Right lung (tissue), 5 donors: Measurements from ENCODE around the gene NMNAT1. TPM values are rescaled to one million over a fixed set of nuclear protein-coding genes. Genes with fewer than 3 reads are reported as not detected.
"Not testable (repeated sequence)": the region's sequence is repeated elsewhere in the genome, so short reads cannot be mapped to it uniquely, and the experiment has no call there.

ENCODE experiments used
- DNase-seq, 2 donors: peaks; one replicate each; pipeline ENCODE4 v3.0.0-alpha.2; 2013
- polyA plus RNA-seq, 5 donors: library from polyadenylated mRNA; unstranded; fragments of 120-200 nt; gene quantifications; one replicate each; pipeline versions ENCODE4 v1.2.1 to v1.2.3, GENCODE V29; 2013; ENCODE audit warnings: inconsistent platforms in 1 of 5, low replicate concordance in 1 of 5; ENCODE audit not compliant: insufficient read length in 5 of 5, insufficient read depth in 1 of 5

NMNAT1 gene
- polyA plus RNA-seq, 5 donors: 13.6 to 16.7 (median 14.1) TPM

DNA sequence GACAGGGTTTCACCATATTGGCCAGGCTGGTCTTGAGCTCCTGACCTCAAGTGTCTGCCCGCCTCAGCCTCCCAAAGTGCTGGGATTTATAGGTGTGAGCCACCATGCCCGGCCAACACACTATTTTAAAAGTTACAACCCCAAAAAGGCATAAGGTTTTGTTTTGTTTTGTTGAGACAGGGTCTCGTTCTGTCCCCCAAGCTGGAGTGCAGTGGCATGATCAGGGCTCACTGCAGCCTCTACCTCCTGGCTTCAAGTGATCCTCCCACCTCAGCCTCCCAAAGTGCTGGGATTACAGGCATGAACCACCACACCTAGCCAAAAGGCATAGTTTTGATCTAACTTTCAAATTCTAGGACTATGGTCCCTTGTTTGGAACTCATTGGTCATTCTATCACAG, 25.8 kb upstream of the NMNAT1 start:
- DNase-seq: not testable (repeated sequence)

DNA sequence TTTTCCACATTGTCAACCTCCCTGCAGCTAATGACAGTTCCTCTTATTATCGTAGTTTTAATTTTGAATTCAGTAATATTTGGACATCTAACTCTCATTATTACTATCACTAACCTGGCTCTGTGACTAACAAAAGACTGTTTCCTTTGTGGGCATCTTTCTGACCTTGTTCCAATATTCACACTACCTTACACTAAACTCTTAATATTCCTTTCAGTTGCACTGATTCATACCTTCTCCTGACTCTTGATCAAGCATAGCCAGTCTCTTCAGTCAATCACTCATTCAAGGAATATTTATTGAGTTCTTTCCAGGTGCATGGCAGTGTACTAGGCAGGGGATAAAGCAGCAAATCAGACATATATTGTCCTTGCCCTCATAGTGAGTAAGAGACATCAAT, 25.4 kb upstream of the NMNAT1 start:
- DNase-seq: no peak

DNA sequence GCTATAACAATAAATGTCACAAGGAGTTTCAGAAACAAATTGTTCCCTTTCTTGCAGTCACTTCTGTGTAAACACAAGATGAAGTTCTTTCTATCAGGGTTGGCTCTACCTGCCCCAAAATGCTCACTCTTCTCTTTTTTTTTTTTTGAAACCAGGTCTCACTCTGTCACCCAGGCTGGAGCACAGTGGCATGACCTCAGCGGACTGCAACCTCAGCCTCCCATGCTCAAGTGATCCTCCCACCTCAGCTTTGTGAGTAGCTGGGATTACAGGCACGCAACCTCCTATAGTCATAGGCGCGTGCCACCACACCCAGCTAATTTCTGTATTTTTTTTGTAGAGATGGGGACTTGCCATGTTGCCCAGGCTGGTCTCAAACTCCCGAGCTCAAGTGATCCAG, 22.7 kb upstream of the NMNAT1 start:
- DNase-seq: no peak

DNA sequence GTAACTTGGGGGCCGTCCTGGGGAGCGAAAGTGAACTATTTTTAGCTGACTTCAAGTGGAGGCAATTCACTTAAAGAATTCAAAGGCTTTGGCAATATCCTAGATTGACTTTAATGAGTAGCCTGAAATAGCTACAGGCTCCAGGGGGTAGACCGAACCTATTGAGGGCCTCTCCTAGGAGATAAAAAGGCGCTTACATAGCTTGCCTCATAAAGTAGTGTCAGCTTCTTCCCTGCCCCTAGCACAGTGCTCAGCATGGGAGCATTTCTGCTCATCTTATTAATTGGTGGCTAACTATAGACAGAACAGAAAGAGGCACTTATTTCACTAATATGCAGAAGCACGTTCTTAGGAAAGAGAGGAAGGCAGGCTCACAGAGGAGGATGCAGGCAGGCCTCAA, 20.9 kb upstream of the NMNAT1 start:
- no peak for DNase-seq

DNA sequence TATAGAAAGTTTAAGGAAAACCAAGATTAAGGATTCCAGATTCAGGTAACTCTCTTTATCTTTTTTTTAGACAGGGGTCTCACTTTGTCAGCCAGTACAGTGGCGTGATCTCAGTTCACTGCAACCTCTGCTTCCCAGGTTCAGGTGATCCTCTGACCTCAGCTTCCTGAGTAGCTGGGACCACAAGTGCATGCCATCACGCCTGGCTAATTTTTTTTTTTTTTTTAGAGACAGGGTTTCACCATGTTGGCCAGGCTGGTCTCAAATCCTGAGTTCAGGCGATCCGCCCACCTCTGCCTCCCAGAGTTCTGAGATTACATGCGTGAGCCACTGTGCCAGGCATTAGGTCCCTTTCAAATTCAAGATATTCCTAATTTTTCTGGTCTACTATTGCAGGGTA, 16.0 kb upstream of the NMNAT1 start:
- no peak for DNase-seq

DNA sequence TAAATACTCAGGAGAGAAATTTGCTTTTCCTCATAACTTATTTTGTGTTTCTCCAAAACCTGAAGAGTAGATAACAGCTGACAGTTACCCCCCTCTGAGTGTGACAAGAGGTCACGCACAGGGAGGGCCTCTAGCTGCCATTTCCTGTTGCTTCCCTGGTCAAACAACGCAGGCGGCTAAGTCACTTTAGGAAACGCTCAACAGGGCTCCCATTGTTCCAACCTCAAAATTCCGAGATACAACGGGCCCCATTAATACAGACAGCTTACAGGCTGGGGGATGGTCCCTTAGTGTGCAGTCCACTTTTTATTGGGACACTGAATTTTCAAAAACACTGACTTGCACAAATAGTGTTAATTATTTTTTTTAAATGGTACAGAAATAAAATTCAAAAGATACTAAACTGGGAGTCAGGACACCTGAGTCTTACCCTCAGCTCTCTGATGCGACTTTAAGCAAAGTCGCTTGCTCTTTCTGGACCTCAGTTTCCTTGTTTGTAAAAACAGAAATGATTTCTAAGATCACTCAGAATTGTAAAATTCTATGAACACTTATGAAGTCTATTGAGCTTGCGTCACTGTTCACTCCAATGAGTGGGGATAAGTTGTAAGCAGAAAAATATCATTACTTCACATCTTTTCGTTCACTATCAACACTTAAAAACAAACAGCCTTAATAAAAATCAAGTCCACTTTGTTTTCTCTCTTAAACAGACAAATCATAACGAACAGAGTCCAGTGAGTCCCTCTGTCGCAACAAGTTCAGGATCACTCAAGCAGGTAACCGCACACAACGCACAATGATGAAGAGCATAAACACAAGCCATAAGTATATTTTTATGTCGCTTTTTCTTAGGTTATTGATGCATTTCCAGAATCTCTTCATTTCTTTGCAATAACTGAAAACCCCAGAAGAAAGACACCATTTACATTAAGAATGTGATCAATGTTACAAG, 13.6 kb upstream of the NMNAT1 start:
- DNase-seq: no peak

DNA sequence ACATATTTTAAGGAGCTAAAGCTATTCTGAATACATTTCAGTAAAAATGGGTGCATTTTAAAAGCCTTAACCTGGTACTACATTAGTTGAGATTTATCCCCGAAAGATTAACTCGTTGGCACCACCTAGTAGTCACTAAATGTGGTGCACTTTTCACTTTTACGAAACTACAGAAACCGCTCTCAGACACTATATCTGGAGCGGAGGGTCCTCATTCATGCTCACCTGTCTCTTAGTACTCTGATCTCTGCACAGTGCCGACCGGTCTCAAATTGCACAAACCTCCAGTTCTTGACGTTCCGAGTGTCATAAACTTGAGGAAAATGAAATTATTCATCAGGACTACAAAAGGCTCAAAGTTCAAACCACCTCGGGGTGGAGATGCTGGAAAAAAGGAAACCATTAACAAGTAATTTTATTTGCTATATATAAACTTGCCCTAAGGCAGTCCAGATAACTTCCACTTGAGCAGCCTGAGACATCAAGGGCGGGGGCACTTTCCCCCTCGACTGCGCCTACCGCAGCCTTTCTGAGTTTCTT, 806 bp upstream of the NMNAT1 start:
- peak in 1 of 2 donors; percentile 19 for DNase-seq

DNA sequence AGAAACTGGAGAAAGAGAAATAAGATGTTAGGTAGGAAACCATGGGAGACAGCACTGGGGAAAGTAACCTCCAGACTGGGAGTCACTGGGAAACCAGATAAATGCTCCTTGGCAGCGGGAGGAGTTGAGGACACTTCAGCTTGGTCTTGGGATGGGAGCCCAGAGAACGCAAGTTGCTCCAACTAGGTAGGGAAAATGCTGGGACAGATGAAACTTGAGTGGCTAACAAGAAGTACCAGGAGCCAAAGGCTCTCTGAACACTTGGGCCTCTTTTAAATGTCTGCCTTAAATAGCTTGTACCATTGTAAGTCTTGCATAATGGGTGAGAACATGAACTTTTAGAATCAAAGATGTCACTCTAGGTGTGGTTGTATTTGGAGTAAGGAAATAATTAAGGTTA, 3.0 kb downstream of the NMNAT1 start:
- DNase-seq: no peak

DNA sequence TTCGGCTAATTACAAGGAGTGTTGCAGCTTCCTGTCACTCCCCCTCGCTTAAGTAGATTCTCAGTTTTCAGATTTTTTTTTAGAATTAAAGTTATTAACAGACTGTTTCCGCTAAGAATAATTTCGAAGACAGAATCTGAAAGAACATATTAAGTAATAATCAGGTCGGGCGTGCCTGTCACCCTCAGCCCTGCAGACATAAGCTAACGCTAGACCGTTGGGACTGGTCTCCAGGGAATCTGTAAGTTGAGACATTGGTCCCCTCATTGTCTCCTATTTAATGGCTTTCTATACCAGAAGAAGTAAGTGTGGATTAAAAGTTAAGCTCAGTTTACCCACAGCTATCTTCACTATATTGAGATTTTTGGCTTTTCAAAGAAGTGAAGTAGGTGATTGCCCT, 14.5 kb downstream of the NMNAT1 start:
- DNase-seq: no peak

DNA sequence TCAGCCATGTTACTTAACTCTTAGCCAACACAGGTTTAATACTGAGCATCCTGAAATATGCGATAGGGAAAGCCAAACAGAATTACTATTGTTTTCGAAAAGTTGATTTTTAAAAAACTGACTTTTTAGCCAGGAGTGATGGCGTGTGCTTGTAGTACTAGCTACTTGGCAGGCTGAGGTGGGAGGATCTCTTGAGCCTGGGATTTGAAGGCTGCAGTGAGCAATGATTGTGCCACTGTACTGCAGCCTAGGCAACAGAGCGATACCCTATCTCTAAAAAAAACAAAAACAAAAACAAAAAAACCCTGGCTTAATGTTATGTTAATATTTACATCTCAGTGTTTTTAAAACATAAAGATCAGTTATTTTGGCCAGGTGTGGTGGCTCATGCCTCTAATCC, 16.7 kb downstream of the NMNAT1 start:
- no peak for DNase-seq

DNA sequence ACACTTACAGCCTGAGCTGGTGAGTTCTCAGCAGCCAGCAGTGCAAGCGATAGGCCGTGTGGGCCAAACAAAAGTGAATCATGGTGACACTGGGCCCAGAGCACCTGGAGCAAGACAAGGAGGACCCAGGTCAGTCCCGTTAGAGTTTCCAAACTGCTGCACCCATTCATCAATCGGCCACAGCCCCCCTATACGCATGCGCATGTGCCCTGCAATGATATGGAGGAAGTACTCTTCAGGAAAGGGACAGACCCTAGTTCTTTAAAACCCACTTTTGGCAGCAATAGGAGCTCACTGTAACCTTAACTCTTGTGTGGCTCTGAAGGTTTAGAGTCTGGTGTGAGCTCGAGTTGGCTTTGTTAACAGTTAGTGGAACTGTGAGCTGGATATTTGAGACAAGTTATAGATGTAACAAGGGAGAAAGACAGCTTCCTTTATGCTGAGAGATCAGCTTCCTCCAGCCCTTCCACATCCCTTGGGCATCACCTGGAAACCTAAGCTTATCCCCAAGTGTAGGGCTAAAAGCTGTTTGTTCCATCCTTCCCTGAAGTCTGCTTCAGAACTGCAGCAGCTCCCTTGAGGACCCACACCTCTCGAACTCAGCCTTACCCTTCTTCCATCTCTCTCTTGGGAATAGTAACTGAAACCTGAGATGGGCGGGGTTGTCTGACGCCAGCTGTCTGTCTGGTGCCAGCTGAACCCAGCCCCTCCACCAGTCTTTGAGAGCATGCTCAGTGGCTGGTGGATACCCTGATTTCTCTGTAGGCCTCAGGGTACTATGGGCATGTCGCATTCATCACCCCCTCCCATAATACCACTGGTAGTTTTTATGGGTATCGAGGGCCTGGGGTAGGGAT, 17.7 kb downstream of the NMNAT1 start:
- DNase-seq: no peak

DNA sequence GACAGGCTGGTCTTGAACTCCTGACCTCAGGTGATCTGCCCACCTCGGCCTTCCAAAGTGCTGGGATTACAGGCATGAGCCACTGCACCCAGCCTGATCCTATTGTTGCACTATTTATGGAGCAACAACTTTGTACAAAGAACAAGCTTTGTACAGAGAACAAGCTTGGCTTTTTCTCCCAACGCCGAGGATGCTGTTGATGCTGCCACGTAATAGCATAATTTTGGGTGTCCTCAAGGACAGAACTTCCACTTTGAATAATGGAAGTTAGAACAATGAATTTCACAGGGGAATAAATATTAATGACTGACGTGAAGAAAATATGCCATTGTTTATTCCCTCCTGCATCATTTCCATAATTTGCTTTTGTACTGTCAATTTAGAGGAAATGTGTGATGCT, 41.0 kb downstream of the NMNAT1 start:
- no peak for DNase-seq

DNA sequence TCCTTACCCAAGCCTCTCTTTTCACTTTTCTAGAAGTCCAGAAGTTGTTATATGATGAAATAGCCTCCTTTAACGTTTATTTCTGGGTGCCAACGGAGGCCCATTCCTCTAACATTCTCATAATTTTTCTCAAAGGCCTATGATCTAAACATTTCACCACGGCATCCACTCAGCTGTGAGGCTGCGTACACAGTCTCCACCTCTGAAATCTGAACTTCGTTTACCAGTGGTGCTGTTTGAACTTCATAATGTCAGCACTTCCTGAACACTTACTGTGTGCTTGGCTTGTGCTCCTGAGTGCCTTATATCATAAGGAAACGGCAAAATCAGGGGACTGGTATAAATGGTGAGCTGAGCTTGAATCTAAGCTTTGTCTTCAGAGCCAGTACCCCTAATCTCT, 41.7 kb downstream of the NMNAT1 start:
- no peak for DNase-seq

DNA sequence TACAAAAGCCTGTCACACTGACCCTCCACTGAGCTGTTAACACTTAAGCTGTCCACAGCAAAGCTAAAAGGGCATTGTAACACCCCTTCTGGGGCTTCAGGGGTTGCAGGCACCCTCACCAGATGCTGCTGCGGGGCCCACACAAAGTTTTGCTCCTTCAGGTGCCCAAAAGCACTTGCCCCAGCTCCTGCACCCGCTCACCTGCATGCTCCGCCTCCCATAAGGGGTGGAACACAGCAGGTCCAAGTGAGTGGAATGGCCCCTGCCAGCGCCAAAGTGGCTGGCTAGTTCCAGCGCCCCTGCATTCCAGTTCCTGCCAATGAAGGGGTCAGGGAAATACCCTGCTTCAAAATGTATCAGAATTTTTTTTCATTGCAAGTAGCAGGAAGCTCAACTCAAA, 46.5 kb downstream of the NMNAT1 start:
- DNase-seq: no peak

DNA sequence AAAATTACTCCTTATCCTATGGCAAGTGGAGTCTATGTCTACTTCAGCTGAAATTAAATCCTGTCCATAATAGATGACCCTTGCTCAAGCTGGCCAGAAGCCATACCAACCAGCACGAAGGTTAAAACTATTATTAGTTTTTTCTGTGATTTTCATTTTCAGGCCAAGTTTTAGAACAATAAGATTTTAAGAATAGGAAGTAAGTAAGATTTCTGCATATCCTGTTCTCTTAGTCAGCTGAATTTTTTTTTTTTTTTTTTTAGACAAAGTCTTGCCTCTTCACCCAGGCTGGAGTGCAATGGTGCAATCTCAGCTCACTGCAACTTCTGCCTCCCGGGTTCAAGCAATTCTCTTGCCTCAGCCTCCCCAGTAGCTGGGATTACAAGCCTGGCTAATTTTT, 47.7 kb downstream of the NMNAT1 start:
- DNase-seq: no peak

DNA sequence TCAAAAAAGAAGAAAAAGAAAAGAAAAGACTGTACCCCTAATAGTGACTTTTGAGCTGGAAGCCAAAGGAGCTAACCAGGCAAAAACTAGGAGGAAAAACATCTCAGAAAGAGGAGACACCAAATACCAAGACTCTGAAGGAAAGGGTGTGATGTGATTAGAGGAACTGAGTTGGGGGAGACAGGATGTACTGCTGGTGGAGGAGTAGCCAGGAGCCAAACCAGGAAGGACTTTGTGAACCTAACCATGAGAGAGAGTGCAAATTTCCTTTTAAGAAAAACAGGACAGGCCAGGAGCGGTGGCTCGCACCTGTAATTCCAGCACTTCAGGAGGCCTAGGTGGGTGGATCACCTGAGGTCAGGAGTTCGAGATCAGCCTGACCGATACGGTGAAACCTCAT, 49.6 kb downstream of the NMNAT1 start:
- DNase-seq: no peak

DNA sequence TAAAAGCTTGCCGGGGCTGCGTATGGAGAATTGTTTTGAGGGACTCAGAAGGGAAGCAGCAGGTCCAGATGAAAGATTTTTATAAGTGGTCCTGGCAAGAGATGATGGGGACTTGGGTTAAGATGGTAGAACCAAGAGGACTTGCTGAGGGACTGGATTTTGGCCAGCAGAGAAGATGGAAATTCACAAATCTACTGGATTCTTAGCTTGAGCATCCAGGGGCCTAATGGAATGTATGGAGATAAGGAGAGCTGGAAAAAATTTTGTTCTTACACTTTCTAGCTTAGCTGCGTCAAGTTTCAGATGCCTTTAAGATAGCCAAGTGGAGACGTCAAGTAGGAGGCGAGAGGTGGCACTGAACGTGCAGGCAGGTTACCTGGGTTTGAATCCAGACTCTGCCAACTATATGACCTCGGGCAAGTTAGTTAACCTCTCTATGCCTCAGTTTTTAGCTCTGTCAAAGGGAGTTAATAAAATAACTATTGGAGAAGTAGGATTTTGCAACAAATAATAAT, 50.3 kb downstream of the NMNAT1 start:
- DNase-seq: no peak

DNA sequence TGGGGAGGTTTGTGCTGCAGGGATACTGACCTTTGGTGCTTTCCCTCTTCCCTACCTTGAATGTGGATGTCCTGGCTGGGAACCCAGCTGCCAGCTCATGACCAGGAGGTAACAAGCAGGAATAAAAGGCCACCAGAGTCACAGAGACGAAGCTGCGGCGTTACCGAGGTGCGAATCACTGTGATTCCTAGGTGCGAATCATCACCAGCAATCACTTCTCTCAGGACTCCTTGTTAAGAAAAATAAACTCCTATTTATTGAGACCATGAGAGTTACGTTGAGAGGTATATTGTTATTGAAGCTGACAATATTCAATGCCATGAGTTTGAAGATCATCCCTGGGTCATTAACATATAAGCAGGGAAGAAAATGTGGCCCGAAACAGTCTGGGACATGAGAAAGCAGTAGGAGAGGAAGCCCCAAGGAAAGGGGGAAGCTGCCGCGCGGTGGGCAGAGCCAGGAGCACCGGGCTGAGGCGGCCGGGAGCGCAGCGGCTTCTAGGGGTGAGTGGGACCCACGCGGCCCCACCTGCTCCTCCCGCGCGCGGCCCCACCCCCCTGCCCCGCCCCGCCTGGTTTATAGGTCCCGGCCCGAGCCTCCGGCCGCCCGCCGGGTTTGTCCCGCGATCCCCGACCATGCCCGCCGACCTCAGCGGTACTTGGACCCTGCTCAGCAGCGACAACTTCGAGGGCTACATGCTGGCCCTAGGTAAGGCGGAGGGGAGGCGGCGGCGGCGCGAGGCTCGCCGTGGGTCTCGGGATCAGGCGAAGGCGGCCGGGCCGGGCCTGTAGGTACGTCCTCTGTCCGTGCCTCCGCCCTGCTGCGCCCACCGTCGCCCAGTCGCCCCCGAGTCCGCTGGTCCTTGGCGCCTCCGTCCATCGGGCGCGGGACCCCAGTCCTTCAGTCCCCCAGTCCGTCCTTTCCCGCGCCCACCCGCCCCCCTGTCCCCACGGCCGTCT, 53.6 kb downstream of the NMNAT1 start, which contains the start of gene RBP7:
RBP7 (plus strand) TSS at position 605 of the 959 bp plus-strand sequence; CDS start at position 636, 31 bp downstream.
- DNase-seq: no peak

DNA sequence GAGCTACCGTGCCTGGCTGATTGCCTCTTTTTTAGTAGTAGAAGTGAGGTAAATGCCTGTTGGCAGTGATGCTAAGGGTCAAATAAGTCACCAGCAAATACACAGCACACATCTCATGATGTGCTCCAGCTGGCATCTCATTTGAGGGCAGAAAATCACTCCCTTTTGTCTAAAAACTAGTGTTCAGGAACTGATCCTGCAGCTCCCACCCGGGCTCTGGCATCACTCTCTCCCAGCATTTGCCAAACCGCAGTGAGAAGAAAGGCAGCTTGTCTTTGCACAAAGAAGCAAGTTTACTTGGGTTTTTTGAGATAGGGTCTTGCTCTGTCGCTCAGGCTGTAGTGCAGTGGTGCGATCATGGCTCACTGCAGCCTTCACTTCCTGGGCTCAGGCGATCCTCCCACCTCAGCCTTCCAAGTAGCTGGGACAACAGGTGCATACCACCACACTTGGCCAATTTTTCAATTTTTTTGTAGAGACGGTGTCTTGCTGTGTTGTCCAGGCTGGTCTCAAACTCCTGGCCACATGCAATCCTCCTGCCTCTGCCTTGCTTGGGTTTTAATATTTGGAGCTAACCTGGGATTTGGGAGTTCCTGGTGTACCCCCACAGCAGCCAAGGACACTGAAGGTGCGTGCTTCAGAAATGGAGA, 57.9 kb downstream of the NMNAT1 start:
- no peak for DNase-seq

DNA sequence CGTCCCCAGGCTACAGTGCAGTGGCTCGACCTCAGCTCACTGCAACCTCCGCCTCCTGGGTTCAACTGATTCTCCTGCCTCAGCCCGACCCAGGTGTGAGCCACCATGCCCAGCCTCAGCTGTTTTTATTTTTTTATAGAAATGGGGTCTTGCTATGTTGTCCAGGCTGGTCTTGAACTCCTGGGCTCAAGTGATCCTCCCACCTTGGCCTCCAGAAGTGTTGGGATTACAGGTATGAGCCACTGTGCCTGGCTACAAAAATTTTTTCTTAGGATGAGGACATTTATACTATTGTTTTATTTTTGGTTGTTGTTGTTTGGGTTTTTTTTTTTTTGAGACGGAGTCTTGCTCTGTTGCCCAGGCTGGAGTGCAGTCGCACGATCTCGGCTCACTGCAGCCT, 62.0 kb downstream of the NMNAT1 start:
- not testable (repeated sequence) for DNase-seq
